HepG2 (cell line): Measurements from ENCODE around the gene XPO5. TPM values are rescaled to one million over a fixed set of nuclear protein-coding genes. Genes with fewer than 3 reads are reported as not detected.

Experiments used
- AGO2 ChIP-seq: fragments of 200-400 bp; formaldehyde crosslinking; optimal IDR thresholded peaks from 2 replicates; pipeline ENCODE3; 2017; ENCODE audit warnings: mild to moderate bottlenecking, low read depth, low read length, moderate library complexity
- ARID4A ChIP-seq: sonication (generic); formaldehyde crosslinking; IDR thresholded peaks from 2 replicates; pipeline ENCODE4 v1.5.0; 2020; ENCODE audit warnings: mild to moderate bottlenecking, missing genetic modification reagents, borderline replicate concordance
- EED ChIP-seq: sonication (generic); formaldehyde crosslinking; IDR thresholded peaks from 2 replicates; pipeline ENCODE4 v1.5.0; 2020; ENCODE audit warnings: mild to moderate bottlenecking, missing genetic modification reagents
- FOSL2 ChIP-seq: sonication (generic); formaldehyde crosslinking; IDR thresholded peaks from 2 replicates; pipeline ENCODE4 v1.4.0; 2020; ENCODE audit warnings: missing genetic modification reagents
- IRF9 ChIP-seq: sonication (generic); formaldehyde crosslinking; IDR thresholded peaks from 2 replicates; pipeline ENCODE4 v1.8.0; 2022; ENCODE audit warnings: missing genetic modification reagents, mild to moderate bottlenecking, borderline replicate concordance
- JARID2 ChIP-seq: sonication (generic); formaldehyde crosslinking; IDR thresholded peaks from 2 replicates; pipeline ENCODE4 v1.8.1; 2023; ENCODE audit warnings: missing genetic modification reagents, inconsistent platforms; ENCODE audit not compliant: insufficient replicate concordance
- RARA ChIP-seq: IDR thresholded peaks from 2 replicates; pipeline ENCODE4 v1.6.1; 2016; ENCODE audit warnings: missing genetic modification reagents, missing compliant biosample characterization
- RELA ChIP-seq: sonication (generic); formaldehyde crosslinking; IDR thresholded peaks from 2 replicates; pipeline ENCODE4 v1.4.0; 2020; ENCODE audit warnings: missing genetic modification reagents
- RFX3 ChIP-seq: IDR thresholded peaks from 2 replicates; pipeline ENCODE4 v1.6.1; 2016; ENCODE audit warnings: missing biosample characterization, missing genetic modification reagents
- RXRB ChIP-seq: IDR thresholded peaks from 2 replicates; pipeline ENCODE4 v1.6.1; 2016; ENCODE audit warnings: borderline replicate concordance, missing genetic modification reagents, missing compliant biosample characterization
- SYNCRIP ChIP-seq: fragments of 200-400 bp; formaldehyde crosslinking; IDR thresholded peaks from 2 replicates; pipeline ENCODE4 v1.6.1; 2018; ENCODE audit warnings: mild to moderate bottlenecking, low read depth, low read length; ENCODE audit not compliant: insufficient read depth
- TAF1 ChIP-seq: sonication (generic); formaldehyde crosslinking; IDR thresholded peaks from 2 replicates; pipeline ENCODE4 v1.4.0; 2020; ENCODE audit warnings: missing genetic modification reagents
- TAF15 ChIP-seq: fragments of 200-400 bp; formaldehyde crosslinking; IDR thresholded peaks from one replicate; pipeline ENCODE4 v1.6.1; 2018; ENCODE audit warnings: mild to moderate bottlenecking, low read depth, low read length; ENCODE audit not compliant: poor library complexity, severe bottlenecking
- TEAD2 ChIP-seq: sonication (generic); formaldehyde crosslinking; IDR thresholded peaks from 2 replicates; pipeline ENCODE4 v1.9.0; 2021; ENCODE audit warnings: missing genetic modification reagents
- YEATS4 ChIP-seq: sonication (generic); formaldehyde crosslinking; IDR thresholded peaks from 2 replicates; pipeline ENCODE4 v1.4.0; 2020; ENCODE audit warnings: missing genetic modification reagents, borderline replicate concordance
- ZNF160 ChIP-seq: sonication (generic); formaldehyde crosslinking; IDR thresholded peaks from 2 replicates; pipeline ENCODE4 v1.8.0; 2022; ENCODE audit warnings: mild to moderate bottlenecking, inconsistent platforms, missing genetic modification reagents
- ZNF292 ChIP-seq: sonication (generic); formaldehyde crosslinking; IDR thresholded peaks from 2 replicates; pipeline ENCODE4 v1.8.1; 2022; ENCODE audit warnings: mild to moderate bottlenecking, low read depth, missing genetic modification reagents, borderline replicate concordance
- ZNF33B ChIP-seq: sonication (generic); formaldehyde crosslinking; IDR thresholded peaks from 2 replicates; pipeline ENCODE4 v1.5.1; 2020; ENCODE audit warnings: mild to moderate bottlenecking, missing genetic modification reagents
- ZNF382 ChIP-seq: sonication (generic); formaldehyde crosslinking; IDR thresholded peaks from 2 replicates; pipeline ENCODE4 v1.5.0; 2020; ENCODE audit warnings: missing genetic modification reagents, mild to moderate bottlenecking, borderline replicate concordance
- ZNF431 ChIP-seq: sonication (generic); formaldehyde crosslinking; IDR thresholded peaks from 2 replicates; pipeline ENCODE4 v1.9.0; 2022; ENCODE audit warnings: missing genetic modification reagents, low read depth, mild to moderate bottlenecking, borderline replicate concordance
- ZNF44 ChIP-seq: sonication (generic); formaldehyde crosslinking; IDR thresholded peaks from 2 replicates; pipeline ENCODE4 v1.5.1; 2020; ENCODE audit warnings: mild to moderate bottlenecking, missing genetic modification reagents
- ZNF674 ChIP-seq: sonication (generic); formaldehyde crosslinking; IDR thresholded peaks from 2 replicates; pipeline ENCODE4 v1.5.0; 2020; ENCODE audit warnings: low read depth, mild to moderate bottlenecking, missing genetic modification reagents
- ZNF768 ChIP-seq: sonication (generic); formaldehyde crosslinking; IDR thresholded peaks from 2 replicates; pipeline ENCODE4 v1.4.0; 2020; ENCODE audit warnings: missing genetic modification reagents
- ZNF782 ChIP-seq: sonication (generic); formaldehyde crosslinking; IDR thresholded peaks from 2 replicates; pipeline ENCODE4 v1.4.0; 2020; ENCODE audit warnings: missing genetic modification reagents, mild to moderate bottlenecking, borderline replicate concordance
- polyA plus RNA-seq, 8 experiments: library from polyadenylated mRNA; depleted of rRNA in 3 of 8; stranded (reverse) in 7 of 8; unstranded in 1 of 8; fragments of >200 nt; fragmentation: Illumina TruSeq in 4 of 8; extraction: Trizol in 4 of 8; gene quantifications; 2 replicates each; pipeline versions ENCODE4 v1.2.1 to v1.2.3, GENCODE V29; 2011 to 2016; ENCODE audit warnings: low read depth in 4 of 8, missing spikeins in 1 of 8, mixed read lengths in 1 of 8; ENCODE audit not compliant: insufficient read depth in 1 of 8
- total RNA-seq, 5 experiments: library from RNA; depleted of rRNA; stranded (reverse); fragments of >200 nt; fragmentation: Illumina TruSeq; extraction: Trizol; gene quantifications; 2 replicates each; pipeline ENCODE4 v1.2.3, GENCODE V29; 2016; ENCODE audit warnings: low read depth in 1 of 5
- TF ChIP-seq, protein P1 (sequence below): sonication (generic); formaldehyde crosslinking; IDR thresholded peaks from 2 replicates; pipeline ENCODE4 v1.4.0; 2020; ENCODE audit warnings: low read depth, mild to moderate bottlenecking, missing genetic modification reagents

XPO5 gene
- total and polyA plus RNA-seq, 2 of the 13 experiments (the other 11 are each of a cell fraction or from before 2014, with no cell fraction given) = 52.2 to 68.0 TPM

DNA sequence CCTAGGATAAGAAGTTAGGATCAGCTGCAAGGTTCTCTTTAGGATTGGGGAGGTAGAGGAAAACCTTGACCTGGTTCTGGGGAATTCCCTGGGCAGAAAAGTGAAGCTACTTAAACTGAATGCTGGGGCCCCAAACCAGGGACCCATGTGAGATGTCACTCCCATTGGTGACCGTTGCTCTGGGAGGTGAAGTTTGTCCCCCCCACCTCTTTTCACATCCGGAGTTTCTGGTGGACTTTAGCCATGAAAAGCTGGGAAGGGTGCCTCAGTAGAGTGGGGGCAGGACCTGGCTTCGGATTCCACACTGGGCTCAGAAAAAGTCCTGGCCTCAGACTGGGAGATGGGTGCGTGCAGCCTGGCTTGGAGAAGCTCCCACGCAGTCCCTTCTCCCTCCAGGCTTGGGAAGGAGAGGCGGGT is 85.3 kb downstream of the XPO5 start (continued):
- TF ChIP-seq ARID4A (CRISPR knock-in tag) (no peak; the same call in 1 of the 2 replicates), ZNF292 (CRISPR knock-in tag) (no peak; the same call in 1 of the 2 replicates), EED (no peak), YEATS4 (CRISPR knock-in tag) (no peak), ZNF782 (CRISPR knock-in tag) (no peak), RARA (CRISPR knock-in tag) (peak; percentile 90), ZNF33B (CRISPR knock-in tag) (peak; percentile 1; the same call in 1 of the 2 replicates), TAF15 (no peak), AGO2 (no peak), RFX3 (CRISPR knock-in tag) (no peak), ZNF160 (CRISPR knock-in tag) (no peak), SYNCRIP (no peak), TEAD2 (no peak), IRF9 (CRISPR knock-in tag) (no peak), TAF1 (CRISPR knock-in tag) (no peak), ZNF44 (CRISPR knock-in tag) (no peak), RXRB (CRISPR knock-in tag) (peak; percentile 89), ZNF382 (CRISPR knock-in tag) (no peak), JARID2 (CRISPR knock-in tag) (no peak), ZNF674 (CRISPR knock-in tag) (no peak), ZNF768 (no peak), ZNF431 (CRISPR knock-in tag) (no peak), FOSL2 (CRISPR knock-in tag) (0 out of 2 replicates have a peak, but pooled peaks have one; percentile 14), RELA (CRISPR knock-in tag) (no peak)
- TF ChIP-seq, protein P1, sequence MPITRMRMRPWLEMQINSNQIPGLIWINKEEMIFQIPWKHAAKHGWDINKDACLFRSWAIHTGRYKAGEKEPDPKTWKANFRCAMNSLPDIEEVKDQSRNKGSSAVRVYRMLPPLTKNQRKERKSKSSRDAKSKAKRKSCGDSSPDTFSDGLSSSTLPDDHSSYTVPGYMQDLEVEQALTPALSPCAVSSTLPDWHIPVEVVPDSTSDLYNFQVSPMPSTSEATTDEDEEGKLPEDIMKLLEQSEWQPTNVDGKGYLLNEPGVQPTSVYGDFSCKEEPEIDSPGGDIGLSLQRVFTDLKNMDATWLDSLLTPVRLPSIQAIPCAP (CRISPR knock-in tag) = no peak
